Spleen (tissue), 11 donors: Measurements from ENCODE around the gene PLSCR5. TPM values are rescaled to one million over a fixed set of nuclear protein-coding genes. Genes with fewer than 3 reads are reported as not detected.

Source experiments
- DNase-seq: peaks from one replicate; pipeline ENCODE4 v3.0.0-alpha.2; 2020
- H3K27ac ChIP-seq, 8 donors: fragments of 200-600 bp; sonication (generic) in 7 of 8; 1 replicate in 4 of 8; 2 replicates in 4 of 8; pipeline versions ENCODE4 v1.5.0 to v1.8.0; 2016 to 2021; ENCODE audit warnings: inconsistent platforms in 4 of 8, mild to moderate bottlenecking in 4 of 8, moderate library complexity in 1 of 8
- H3K27me3 ChIP-seq, 7 donors: fragments of 200-600 bp; sonication (generic) in 6 of 7; replicated peaks in 1 of 7; 1 replicate in 4 of 7; 2 replicates in 3 of 7; pipeline versions ENCODE4 v1.5.0 to v1.8.0; 2016 to 2021; ENCODE audit warnings: inconsistent platforms in 3 of 7, mild to moderate bottlenecking in 1 of 7
- H3K36me3 ChIP-seq, 6 donors: fragments of 200-600 bp; sonication (generic) in 5 of 6; 1 replicate in 4 of 6; 2 replicates in 2 of 6; pipeline versions ENCODE4 v1.5.0 to v1.8.0; 2016 to 2021; ENCODE audit warnings: inconsistent platforms in 2 of 6
- H3K4me1 ChIP-seq, 6 donors: fragments of 200-600 bp; sonication (generic) in 5 of 6; 1 replicate in 3 of 6; 2 replicates in 3 of 6; pipeline versions ENCODE4 v1.5.0 to v1.8.0; 2016 to 2021; ENCODE audit warnings: inconsistent platforms in 3 of 6
- H3K4me3 ChIP-seq, 8 donors: fragments of 200-600 bp; sonication (generic) in 7 of 8; 1 replicate in 4 of 8; 2 replicates in 4 of 8; pipeline versions ENCODE4 v1.5.0 to v1.8.0; 2016 to 2021; ENCODE audit warnings: inconsistent platforms in 4 of 8, mild to moderate bottlenecking in 4 of 8, moderate library complexity in 2 of 8
- H3K9me3 ChIP-seq, 8 donors: fragments of 200-600 bp; sonication (generic) in 7 of 8; 1 replicate in 4 of 8; 2 replicates in 4 of 8; pipeline versions ENCODE4 v1.5.0 to v1.8.0; 2016 to 2021; ENCODE audit warnings: inconsistent platforms in 4 of 8
- CTCF ChIP-seq, 11 experiments: fragments of 200-600 bp in 7 of 11; fragments of 450-650 bp in 4 of 11; sonication (generic) in 4 of 11; IDR thresholded peaks in 8 of 11; conservative IDR thresholded peaks in 3 of 11; 1 replicate in 7 of 11; 2 replicates in 4 of 11; pipeline versions ENCODE4 v1.4.0 to v1.8.0; 2016 to 2021; ENCODE audit warnings: antibody characterized with exemption in 11 of 11, inconsistent platforms in 4 of 11, mild to moderate bottlenecking in 1 of 11
- POLR2A ChIP-seq, 3 donors: fragments of 450-650 bp; IDR thresholded peaks; one replicate each; pipeline ENCODE4 v1.5.1; 2017; ENCODE audit warnings: antibody characterized with exemption in 3 of 3, mild to moderate bottlenecking in 1 of 3
- POLR2AphosphoS5 ChIP-seq, 3 donors: sonication (generic); formaldehyde crosslinking; IDR thresholded peaks; one replicate each; pipeline ENCODE4 v1.5.1; 2017; ENCODE audit warnings: antibody characterized with exemption in 3 of 3
- WGBS, 5 donors: extraction: QIAGEN DNeasy Blood & Tissue Kit in 3 of 5; methylation state at CpG; one replicate each; pipeline versions ENCODE4 v1.1.5 to v1.1.7; 2013 to 2018; 5-methylcytosine and 5-hydroxymethylcytosine counted together
- intact Hi-C: fragments of 100-400 bp; cut with DNase I; formaldehyde crosslinking; loops from one replicate; pipeline ENCODE4 v1.15.0; 2023; ENCODE audit warnings: low total_unique reads
- polyA plus RNA-seq, 3 donors: library from polyadenylated mRNA; stranded (reverse); fragments of 200-250 nt; gene quantifications; one replicate each; pipeline ENCODE4 v1.2.1, GENCODE V29; 2013
- total RNA-seq, 7 donors: library from RNA; depleted of rRNA in 3 of 7; stranded (reverse); fragments of >200 nt in 3 of 7; fragmentation: NEBNext Ultra II Directional in 4 of 7; extraction: Animal tissue kit (Norgen Biotek cat#: 25700) in 4 of 7; gene quantifications; one replicate each; pipeline versions ENCODE4 v1.1.0 to v1.2.1, GENCODE V29; 2016 to 2021
- donor health status: healthy with polysubstance abuse.
- donor health status: DM: no; HTN: no; CAD: no; lungs with moderate emphysema.
- donor health status: DM: no; HTN: no; CAD: no.
- donor health status: Bipolar disorder and iron deficiency.
- donor health status: healthy.
- donor health status: DM: no; HTN: no; CAD: no.
- donor health status: DM: yes; HTN: yes; CAD: no.

The PLSCR5 gene
- total and polyA plus RNA-seq, 10 donors = not detected

GRCh38 chr3:146589899-146590508 is 15.1 kb downstream of the PLSCR5 start:
- no peak for DNase-seq

GRCh38 chr3:146585156-146585555 is 20.0 kb downstream of the PLSCR5 start:
- TF ChIP-seq CTCF (IDR thresholded peaks at IDR 0.05 in 8 of 11, conservative IDR thresholded peaks at IDR 0.05 in 3 of 11) (no peak), POLR2A (IDR thresholded peaks at IDR 0.05) (no peak)
- intact Hi-C loops = no loop called here
- Histone ChIP-seq H3K4me1 (no peaks in the 10 kb centered on the region), H3K4me3 (no peak overlapping the region), H3K27ac (no peak overlapping the region), H3K27me3 (no peaks in the 10 kb centered on the region), H3K9me3 (peaks cover 0 to 15% (median 5%) of the 10 kb centered on the region in 8 donors), H3K36me3 (no peaks in the 10 kb centered on the region)
- DNase-seq = no peak

More at GRCh38 chr3:146589899-146590508, 15.1 kb downstream of the PLSCR5 start:
- Histone ChIP-seq H3K36me3 (no peaks in the 10 kb centered on the region), H3K27ac (no peak overlapping the region), H3K4me1 (peaks cover 0 to 2% (median 0%) of the 10 kb centered on the region in 6 donors), H3K4me3 (no peak overlapping the region), H3K9me3 (no peaks in the 10 kb centered on the region), H3K27me3 (no peaks in the 10 kb centered on the region)
- peak in 6 of 11 experiments; percentile 33 to 45 (median 38) for TF ChIP-seq CTCF (IDR thresholded peaks at IDR 0.05 in 8 of 11, conservative IDR thresholded peaks at IDR 0.05 in 3 of 11)
- no peak for TF ChIP-seq POLR2A (IDR thresholded peaks at IDR 0.05)
- intact Hi-C loops = no loop called here
- 2 to 12% (median 10%) methylated on average over 1 of the region's 1 CpG for WGBS, 5 donors

GRCh38 chr3:146581951-146582467 is 23.1 kb downstream of the PLSCR5 start:
- Histone ChIP-seq H3K4me1 (no peaks in the 10 kb centered on the region), H3K36me3 (no peaks in the 10 kb centered on the region), H3K27ac (no peak overlapping the region), H3K27me3 (no peaks in the 10 kb centered on the region), H3K4me3 (no peak overlapping the region), H3K9me3 (peaks cover 0 to 15% (median 5%) of the 10 kb centered on the region in 8 donors)
- DNase-seq = no peak
- intact Hi-C loops = no loop called here
- no peak for TF ChIP-seq POLR2A (IDR thresholded peaks at IDR 0.05)
- no peak for TF ChIP-seq CTCF (IDR thresholded peaks at IDR 0.05 in 8 of 11, conservative IDR thresholded peaks at IDR 0.05 in 3 of 11)
- no peak for TF ChIP-seq POLR2AphosphoS5 (IDR thresholded peaks at IDR 0.05)

GRCh38 chr3:146581080-146581601 is 24.0 kb downstream of the PLSCR5 start:
- no peaks in the 10 kb centered on the region for H3K27me3 ChIP-seq
- no peaks in the 10 kb centered on the region for H3K4me1 ChIP-seq
- H3K4me3 ChIP-seq = no peak overlapping the region
- intact Hi-C loops = no loop called here
- H3K9me3 ChIP-seq = peaks cover 0 to 15% (median 5%) of the 10 kb centered on the region in 8 donors
- TF ChIP-seq POLR2A (IDR thresholded peaks at IDR 0.05) = no peak
- no peak for TF ChIP-seq POLR2AphosphoS5 (IDR thresholded peaks at IDR 0.05)
- no peak for TF ChIP-seq CTCF (IDR thresholded peaks at IDR 0.05 in 8 of 11, conservative IDR thresholded peaks at IDR 0.05 in 3 of 11)
- H3K27ac ChIP-seq = no peak overlapping the region
- no peaks in the 10 kb centered on the region for H3K36me3 ChIP-seq
- 66 to 97% (median 84%) methylated on average over 1 of the region's 1 CpG for WGBS, 5 donors
- no peak for DNase-seq
